GM19395 (cell line): ENCODE measurements around the gene LRRC25.

Experiments used
- ATAC-seq: cut with Tn5 transposase; IDR thresholded peaks from one replicate; pipeline ENCODE4 v1.9.1; 2021; ENCODE audit warnings: mild to moderate bottlenecking, moderate library complexity; ENCODE audit not compliant: unreplicated experiment

Gene LRRC25

GRCh38 chr19:18435842-18436670 lies 38.6 kb upstream of the LRRC25 start:
- no peak for ATAC-seq

DNA sequence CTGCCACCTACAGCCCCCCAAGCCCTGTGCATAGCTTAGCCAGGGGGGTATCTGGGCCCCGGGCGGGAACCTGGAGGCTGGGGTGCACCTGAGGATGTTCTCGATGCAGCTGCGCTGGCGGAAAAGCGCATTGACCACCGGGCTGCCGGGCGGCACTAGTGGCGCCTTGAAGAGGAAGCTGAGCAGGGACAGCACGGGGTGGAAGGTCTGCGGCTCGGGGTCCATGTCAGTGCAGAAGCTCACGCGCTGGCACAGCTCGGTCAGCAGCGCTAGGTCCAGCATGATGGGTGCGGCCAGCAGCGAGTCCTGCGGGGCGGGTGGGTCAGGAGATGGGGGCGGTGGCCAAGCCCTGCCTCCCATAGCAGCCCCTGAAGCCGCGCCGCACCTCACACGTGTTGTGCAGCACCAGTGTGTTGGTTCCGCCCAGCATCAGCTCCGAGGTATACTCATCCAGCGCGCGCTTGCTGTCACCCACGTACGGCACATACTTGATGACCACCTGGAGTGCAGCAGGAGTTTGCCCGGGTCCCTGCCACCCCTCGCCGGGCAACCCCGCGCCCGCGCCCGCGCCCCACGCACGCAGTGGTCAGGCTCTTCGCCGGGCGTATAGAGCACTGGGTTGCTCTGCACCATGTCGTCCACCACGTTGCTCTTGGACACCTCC lies 37.9 kb upstream of the LRRC25 start:
- ATAC-seq, result no peak

DNA sequence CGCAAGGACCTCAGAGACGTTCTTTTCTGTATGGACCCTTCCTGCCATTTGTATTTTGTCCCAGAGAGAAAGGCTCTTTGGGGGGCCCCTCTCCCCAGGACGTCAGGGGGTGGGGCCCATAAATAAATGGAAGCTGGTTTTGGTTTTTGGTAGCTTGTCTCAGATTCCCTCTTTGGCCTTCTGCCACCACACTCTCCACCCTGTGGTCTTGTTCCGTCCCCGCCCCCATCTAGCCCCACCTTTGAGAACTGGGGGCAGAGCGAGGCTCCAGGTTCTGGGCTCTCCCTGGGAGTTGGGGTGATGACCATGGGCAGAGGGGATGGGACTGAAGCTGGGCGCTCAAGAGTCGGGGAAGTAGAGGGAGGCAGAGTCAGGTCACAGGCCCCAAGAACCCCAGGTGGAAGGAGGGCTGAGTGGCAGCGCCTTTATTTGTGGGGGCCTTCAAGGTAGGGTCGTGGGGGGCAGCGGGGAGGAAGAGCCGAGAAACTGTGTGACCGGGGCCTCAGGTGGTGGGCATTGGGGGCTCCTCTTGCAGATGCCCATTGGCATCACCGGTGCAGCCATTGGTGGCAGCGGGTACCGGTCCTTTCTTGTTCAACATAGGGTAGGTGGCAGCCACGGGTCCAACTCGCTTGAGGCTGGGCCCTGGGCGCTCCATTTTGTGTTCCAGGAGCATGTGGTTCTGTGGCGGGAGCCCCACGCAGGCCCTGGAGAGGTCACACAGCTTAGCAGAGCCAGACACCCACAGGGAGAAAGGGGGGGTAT lies 37.2 kb upstream of the LRRC25 start:
- ATAC-seq, result no peak

GRCh38 chr19:18433735-18434398 lies 36.4 kb upstream of the LRRC25 start:
- no peak for ATAC-seq

DNA sequence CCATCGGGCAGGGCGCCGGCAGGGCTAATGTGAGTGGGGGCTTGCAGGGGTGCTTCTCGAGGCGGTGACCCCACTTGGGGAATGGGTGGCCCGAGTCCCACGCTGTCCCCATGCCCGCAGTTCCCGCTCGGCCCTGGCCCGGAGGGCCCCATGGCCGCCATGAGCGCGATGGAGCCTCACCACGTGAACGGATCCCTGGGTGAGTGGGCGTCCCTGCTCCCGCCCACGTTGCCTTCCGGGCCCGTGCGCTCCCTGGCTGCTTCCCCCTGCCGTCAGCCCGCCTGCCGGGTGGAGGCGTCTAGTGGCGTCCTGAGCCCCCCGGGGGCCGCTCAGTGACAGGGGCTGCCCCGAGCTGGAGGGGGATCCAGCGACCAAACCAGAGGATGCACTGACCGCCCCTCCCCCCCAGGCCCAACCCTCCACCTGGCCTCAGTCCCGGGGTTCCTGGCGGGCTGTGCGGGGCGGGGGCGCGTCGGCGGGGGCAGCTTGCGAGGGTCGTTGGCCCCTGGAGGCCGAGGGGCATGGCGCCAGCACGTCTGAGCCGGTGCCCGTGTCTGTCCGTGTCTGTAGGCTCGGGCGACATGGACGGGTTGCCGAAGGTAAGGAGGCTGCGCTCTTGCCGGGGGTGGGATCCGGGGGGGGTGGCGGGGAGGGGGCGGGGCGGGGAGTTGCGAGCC lies 35.7 kb upstream of the LRRC25 start:
- no peak for ATAC-seq

DNA sequence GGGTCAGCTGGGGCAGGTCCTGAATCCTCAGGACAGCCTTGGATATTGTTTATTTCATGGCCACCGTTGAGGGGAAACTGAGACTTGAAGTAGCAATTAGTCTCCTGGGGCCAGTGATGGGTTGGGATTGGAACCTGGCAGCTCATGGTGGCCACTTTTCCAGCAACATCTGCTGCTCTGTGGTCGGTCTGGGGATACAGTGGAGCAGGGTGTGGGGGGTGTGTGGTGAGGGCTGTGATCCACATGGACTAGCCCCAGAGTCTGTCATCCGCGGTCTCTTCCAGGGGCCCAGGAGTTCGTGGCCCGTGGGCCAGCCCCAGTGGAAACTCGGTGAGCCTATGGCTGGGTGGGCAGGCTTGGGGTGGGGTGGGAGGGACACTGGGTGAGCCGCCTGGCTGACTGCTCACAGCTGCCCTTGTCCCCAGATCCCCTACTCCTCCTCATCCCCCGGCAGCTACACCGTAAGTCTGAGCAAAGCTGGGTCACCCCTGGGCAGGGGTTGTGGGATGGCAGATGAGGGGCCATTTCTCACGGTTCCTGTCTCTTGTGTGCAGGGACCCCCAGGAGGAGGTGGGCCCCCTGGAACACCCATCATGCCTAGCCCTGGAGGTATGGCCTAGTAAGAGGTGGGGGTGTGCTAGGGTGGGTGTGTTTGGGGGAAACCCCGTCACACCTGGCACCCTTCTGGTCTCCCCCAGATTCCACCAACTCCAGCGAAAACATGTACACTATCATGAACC lies 35.0 kb upstream of the LRRC25 start:
- no peak for ATAC-seq

DNA sequence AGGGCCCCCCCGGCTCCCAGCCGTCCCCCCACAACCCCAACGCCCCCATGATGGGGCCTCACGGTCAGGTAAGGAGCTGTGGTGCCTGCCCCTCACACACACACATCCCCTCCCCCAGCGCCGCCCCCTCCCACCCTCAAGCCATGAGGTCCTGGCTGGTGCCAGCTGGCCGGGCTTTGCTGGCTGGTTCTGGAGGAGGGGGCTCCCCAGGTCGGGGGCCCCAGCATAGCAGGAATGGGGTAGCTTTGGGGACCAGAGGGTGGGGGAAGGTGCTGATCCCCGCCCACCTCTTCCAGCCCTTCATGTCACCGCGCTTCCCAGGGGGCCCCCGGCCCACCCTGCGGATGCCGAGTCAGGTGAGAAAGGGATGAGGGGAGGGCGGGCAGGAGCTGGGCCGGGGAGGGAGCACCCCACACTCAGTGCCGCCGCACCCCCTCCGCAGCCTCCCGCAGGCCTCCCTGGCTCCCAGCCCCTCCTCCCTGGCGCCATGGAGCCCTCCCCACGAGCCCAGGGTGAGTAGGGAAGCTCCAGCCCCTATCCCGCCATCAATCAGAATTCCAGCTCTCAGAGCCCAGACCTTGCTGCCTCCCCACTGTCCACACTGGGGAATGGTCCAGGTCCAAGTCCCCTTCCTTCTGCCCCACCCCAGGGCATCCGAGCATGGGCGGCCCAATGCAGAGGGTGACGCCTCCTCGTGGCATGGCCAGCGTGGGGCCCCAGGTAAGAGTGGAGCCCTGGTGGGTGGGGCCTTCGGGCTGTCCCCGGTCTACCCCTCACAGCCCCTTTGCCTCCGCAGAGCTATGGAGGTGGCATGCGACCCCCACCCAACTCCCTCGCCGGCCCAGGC lies 34.2 kb upstream of the LRRC25 start:
- ATAC-seq, result no peak

GRCh38 chr19:18430417-18431144 lies 33.2 kb upstream of the LRRC25 start:
- no peak for ATAC-seq

GRCh38 chr19:18429717-18430416 lies 32.4 kb upstream of the LRRC25 start:
- no peak for ATAC-seq

DNA sequence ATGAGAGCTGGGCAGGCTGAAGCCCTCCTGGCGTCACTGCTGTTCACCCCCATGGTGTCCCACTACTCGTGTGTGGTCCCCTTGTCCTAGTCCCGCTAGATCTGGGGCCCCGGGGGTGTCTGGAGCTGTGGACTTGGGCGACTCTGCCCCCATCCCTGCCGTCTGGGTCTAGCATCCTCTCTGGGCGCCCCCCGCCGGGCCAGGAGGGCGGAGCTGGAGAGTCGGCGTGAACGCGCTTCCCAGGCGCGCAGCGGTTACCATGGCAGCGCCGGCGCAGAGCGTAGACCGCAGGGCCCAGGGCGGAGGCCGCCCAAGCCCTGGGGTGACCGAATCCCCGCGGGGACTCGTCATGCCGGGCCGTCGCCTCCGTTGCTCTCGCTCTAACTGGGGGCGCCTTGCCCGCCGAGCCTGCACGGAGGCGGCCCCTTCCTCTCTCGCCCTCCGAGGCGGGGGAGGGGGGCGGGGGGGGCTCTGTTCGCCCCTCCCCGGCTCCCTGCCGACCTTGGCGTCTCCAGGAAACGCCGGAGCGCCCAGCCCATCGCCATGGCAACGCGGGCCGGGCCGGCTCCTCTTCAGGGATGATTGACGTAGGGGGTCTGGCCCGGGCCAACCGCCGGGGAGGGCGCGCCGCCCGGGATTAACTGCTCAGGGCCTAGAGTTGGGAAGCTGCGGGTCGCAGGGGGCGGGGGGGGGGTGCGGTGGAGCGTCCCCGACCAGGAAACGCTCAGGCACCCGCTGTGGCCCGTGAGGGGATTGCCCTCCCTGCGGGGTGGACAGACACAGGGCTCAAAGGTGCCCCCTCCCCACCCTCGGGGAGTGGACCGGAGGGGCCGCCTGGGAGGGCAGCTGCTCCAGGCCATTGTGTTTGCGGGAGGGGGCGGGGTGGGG lies 31.6 kb upstream of the LRRC25 start:
- peak; percentile 57 for ATAC-seq

DNA sequence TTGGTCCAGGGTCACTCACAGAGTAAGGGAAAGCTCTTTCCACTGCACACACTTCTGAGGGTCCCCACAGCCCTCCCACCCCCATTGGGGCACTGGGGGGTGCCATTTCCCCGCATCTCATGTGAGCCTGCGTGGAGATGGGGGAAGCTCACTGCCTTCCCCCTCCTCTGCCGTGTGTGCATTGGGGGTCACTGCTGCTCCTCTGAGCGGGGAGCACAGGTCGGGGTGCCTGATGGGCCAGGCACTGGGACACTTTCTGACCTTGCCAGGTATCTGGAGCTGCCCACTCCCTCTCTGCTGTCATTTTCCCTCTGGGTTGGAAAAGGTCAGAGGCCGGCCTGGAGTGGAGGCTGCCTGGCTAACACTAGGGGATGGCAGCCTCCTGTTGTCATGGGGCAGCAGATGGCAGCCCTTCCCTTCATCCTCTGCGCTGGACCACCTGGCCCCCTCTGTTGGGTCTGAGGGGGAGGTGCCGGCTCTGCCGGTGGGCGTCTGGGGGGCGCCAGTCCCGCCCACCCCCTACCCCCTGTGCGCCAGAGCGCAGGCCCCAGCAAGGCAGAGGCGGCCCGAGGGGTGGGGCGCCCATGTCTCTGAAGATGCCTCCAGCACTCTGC lies 30.9 kb upstream of the LRRC25 start:
- ATAC-seq, result no peak

GRCh38 chr19:18427743-18428113 lies 30.3 kb upstream of the LRRC25 start:
- no peak for ATAC-seq

GRCh38 chr19:18427080-18427742 lies 29.8 kb upstream of the LRRC25 start:
- ATAC-seq, result no peak

- no peak for ATAC-seq
These were observed 29.0 kb upstream of the LRRC25 start for GRCh38 chr19:18426416-18426767.

DNA sequence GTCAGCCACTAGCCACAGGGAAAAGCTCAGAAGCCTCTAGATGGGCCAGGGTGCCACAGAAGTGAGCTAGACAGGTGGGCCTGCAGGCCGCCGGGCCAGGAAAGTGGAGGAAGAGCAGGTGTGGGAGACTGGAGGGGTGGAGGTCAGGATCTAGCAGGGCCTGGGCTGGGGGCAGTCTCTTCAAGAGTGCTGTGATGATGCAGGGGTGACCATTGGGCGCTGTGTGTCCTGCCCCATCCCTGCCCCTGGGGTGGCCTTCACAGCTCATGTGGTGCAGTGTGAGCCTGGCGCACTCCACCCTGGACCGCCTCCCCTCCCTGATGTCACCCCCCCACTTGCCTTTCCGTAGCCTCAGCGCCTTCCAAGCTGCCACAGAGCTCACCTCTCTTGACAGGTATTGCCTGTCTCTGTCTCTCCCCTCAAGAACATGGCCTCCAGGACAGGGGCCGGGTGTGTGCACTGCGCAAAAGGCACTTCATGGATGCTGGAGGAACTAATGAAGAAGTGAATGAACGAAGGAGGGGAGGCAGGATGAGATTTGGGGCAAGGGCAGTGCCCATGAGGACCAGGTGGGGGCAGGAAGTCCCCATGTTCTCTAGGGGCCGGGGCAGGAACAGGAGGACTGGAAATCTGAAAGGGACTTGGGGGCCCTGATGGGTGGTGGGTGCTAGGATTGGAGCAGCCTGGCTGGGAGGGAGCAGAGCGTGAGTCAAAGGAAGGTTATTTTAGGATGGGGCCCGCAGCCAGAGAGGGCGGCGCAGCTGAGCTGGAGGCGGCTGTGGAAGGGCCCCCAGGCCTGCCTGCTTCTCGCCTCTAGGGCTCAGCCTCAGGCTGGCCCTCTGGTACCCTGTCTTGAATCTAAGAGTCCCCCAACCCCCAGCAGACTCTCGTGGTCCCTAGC lies 28.3 kb upstream of the LRRC25 start:
- ATAC-seq, result no peak
